ENCODE results near the gene PI3.

PI3 gene

DNA sequence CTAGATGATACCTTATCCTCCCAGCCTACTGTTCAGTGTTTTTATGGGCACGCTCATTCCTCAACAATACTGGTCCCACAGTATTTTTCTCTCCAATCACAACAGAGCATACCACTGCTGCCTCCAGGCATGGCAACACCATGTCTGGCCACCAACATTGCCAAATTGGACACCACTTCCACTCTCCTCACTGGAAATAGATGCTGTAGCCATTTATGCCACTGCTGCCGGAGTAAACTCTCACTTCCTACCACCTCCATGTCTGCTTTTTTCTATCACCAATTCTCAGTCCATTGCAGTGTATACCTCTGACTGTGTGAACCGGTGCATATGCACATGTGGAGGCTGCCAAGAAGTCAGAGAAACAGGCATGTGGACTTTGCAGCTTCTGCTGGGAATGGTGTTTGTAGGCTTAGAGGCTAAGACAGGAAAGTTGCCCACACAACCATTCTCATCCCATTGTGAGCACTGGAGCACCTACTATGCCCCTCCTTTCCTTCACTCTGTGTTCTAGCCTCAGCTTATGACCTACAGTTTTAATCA is 14.4 kb downstream of the PI3 start:
- no peak for DNase-seq

GRCh38 chr20:45189861-45190260 is 15.2 kb downstream of the PI3 start:
- DNase-seq = no peak

GRCh38 chr20:45191926-45192325 is 17.2 kb downstream of the PI3 start:
- DNase-seq = no peak

DNA sequence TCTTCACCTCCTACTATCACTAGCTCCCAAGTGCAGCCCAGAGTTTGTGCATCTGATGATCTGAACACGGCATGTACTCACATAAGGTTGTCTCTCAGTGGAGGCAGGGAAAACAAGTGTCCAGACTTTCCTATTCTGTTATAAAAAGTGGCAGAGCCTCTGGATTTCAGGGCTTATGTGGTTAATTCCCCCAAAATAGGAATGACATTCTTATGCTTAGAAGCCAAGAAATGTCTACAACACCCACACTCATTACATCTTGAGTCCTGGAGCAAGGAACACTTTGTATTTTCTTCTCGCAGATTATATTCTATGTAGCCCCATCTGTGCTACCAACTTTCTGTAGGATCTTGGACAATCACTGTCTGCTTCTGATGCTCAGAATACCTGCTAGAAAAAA is 18.6 kb downstream of the PI3 start:
- DNase-seq = no peak

GRCh38 chr20:45206725-45207124 is 32.0 kb downstream of the PI3 start, which contains the start of gene SEMG1:
Gene SEMG1 (plus strand): TSS chr20:45207033. CDS start chr20:45207054, 21 bp downstream.
- DNase-seq = no peak

GRCh38 chr20:45209924-45210323 is 35.2 kb downstream of the PI3 start:
- no peak for DNase-seq

DNA sequence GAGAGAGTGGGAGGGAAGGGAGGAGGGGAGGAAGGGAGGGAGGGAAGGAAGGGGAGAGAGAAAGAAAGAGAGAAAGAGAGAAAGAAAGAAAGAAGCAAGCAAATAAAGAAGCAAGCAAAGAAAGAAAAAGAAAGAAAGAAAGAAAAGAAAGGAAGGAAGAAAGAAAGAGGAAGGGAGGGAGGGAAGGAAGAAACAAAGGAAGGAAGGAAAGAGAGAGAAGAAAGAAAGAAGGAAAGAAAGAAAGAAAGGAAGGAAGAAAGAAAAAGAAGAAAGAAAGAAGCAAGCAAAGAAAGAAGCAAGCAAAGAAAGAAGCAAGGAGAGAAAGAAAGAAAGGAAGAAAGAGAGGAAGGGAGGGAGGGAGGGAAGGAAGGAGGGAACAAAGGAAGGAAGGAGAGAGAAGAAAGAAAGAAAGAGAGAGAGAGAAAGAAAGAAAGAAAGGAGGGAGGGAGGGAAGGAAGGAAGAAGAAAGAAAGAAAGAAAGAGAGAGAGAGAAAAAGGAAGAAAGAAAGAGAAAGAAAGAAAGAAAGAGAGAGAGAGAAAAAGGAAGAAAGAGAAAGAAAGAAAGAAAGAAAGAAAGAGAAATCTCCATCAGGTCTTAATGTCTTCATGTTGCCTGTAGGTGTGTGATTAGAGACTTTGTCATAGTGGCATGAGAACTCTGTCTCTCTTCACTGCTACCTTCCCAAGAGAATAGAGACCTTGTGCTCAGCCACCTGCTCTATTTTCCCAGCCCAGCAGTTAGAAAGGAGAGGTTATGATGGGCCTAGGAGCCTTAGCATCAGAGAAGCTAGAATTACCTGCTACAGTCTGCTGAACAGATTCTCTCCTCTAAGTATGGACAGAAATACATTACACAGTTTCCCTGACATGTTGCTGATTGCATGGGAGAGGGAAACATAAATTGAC is 37.1 kb downstream of the PI3 start:
- no peak for DNase-seq

- DNase-seq = no peak
These were observed 38.1 kb downstream of the PI3 start for GRCh38 chr20:45212836-45213235.

GRCh38 chr20:45218124-45218523 is 43.4 kb downstream of the PI3 start:
- no peak for DNase-seq

- DNase-seq = no peak
These were observed 43.9 kb downstream of the PI3 start for GRCh38 chr20:45218636-45219035.

DNA sequence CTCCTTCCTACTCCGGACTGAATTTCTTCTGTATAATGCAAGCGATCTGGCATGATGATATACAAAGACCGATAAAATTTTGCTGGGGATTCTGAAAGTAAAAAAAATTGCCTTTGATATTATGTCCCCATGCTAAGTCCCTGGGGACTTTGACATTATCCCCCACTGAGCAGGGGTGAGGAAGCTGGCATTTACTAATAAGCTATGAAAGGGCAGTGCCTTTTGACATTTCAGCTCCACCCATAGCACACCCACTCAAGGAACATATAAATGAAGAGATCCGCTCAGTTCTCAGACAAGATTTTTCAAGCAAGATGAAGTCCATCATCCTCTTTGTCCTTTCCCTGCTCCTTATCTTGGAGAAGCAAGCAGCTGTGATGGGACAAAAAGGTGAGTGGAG is 46.4 kb downstream of the PI3 start, which contains the start of gene SEMG2:
Gene SEMG2, plus strand, starts transcription at position 298 of the 400 bp plus-strand sequence. Its CDS starts 17 bp downstream, at position 315.
- no peak for DNase-seq

DNA sequence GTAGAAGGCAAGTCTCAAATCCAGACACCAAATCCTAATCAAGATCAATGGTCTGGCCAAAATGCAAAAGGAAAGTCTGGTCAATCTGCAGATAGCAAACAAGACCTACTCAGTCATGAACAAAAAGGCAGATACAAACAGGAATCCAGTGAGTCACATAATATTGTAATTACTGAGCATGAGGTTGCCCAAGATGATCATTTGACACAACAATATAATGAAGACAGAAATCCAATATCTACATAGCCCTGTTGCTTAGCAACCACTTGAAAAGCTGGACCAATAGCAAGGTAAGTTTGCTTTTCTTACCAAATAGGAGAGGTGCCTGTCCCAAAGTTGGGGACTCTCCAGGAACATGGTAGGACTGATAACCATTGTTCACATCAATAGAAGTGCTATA is 48.4 kb downstream of the PI3 start:
- no peak for DNase-seq
